Medulla oblongata (tissue), 1 donor: ENCODE measurements around the gene VOPP1.
"Not testable (repeated sequence)": the region's sequence is repeated elsewhere in the genome, so short reads cannot be mapped to it uniquely, and the experiment has no call there.

Experiments used
- DNase-seq: peaks from one replicate; pipeline ENCODE4 v3.0.0-alpha.2; 2015; ENCODE audit errors: extremely low spot score

VOPP1 gene

DNA sequence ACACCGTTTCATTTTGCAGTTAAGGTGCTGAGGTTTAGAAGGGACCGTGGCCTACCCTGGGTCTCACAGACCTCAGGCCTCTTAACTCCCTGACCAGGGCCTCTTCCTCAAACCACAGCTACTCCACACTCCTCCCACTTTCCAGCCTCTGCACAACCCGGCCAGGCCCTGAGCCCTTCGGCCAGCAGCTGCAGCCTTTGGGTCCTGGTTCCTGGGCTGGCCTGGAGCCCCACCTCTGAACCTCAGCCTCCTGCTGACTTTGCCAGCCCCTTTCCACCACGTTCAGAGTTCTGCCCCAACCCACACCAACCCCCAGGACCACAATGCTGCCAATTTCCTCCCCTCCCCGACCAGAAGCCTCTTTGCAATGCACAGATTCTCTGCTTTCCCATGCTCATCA, 84.1 kb downstream of the VOPP1 start:
- DNase-seq: no peak

DNA sequence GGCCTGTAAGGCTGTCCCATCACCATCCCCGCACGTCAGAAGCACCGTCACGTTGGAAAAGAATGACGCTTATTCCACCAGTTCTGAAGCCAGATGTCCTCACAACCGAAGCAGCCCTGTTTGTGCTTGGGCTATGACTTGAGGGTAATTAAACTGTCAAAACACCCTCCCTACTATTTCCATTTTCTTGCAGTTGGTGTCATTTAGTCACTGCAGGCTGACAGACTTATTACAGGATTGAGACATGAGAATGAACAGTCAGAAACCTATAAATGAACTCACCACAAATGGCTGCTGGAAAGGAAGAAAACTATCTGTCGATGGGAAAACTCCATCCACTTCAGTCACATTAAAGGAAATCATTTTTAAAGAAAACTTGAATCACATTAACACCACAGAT, 85.3 kb downstream of the VOPP1 start:
- no peak for DNase-seq

DNA sequence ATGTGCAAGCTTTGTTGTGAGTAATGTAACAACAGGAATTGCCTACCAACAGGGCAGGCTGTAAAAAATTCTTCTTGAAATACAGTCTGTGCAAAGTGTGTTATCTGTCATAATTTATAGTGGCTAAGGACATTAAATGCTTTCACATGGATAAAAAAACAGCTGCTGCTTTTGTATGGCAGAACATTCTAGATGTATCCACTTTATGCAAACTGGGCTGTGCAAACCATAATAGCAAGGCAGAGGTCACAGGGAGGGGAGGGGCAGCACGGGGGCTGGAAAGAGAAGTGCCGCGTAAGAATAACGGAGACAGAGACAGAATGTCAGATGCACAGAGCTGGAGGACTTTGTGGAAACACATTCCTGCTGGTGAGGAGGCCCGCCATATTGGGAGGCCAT, 86.1 kb downstream of the VOPP1 start:
- no peak for DNase-seq

DNA sequence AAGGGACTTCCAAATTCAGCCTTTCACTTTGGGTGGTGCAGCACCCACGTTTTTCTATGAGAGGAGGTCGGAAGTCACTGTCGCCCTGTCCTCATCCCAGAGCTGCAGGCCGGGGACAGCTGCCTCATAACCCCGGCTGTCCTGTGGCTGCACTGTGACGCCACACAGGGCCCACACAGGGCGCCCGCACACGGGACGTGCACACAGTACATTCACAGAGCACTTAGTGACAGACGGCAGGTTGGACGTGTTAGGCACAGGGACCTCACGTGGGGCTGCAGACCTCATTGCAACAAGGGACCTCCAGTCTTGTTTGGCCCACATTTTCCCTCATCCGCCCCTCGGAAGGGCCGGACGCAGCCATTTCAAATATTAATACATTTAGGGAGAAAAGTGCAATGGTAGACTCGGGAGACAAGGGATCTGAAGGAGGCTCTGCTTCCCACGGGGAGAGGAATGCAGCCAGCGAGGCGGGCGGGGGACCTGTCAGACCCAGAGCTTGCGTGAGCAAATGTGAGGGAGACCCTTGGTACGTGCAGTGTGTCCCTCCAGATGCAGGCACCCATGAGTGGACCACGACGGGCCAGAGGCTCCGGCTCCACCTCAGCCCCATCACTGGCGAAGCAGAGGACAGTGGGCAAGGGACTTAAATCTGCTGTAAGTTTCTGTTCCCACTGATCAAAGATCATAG, 86.7 kb downstream of the VOPP1 start:
- DNase-seq: no peak

DNA sequence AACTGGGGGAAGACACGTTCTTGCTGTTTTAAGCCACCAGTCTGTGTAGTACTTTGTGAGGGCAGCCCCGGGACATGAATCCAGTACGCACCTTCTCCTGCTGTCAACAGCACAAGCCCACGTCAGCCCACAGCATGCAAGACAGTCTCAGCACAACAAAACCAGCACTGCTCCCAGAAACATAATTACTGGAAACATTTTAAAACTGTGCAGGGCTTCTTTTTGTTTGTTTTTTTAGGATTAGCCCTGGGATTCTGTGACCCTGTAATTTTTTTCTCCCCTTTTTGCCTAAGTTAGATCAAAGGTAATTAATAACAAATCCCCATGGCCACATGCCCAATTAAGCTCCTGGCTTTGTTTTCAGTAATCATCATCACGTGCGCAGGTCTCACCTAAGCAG, 87.5 kb downstream of the VOPP1 start:
- DNase-seq: no peak

DNA sequence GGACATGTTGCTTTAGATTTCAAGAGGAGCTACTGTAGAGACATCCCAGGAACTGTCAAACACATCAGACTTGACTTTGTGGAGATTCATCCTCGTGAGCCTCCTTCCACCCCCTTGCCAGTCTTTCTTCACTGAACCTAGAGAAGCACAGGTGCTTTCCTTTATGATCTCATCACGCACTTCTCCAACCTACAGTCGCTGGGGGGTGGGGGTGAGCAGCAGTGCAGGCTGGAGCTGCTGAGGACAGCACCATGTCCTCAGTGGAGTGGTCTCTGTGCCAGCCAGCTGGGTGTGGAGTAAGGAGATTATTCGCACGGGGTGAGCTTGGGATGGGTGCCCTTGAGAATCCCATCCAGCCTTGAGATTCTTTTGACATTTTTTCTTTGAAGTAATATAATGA, 88.1 kb downstream of the VOPP1 start:
- no peak for DNase-seq

DNA sequence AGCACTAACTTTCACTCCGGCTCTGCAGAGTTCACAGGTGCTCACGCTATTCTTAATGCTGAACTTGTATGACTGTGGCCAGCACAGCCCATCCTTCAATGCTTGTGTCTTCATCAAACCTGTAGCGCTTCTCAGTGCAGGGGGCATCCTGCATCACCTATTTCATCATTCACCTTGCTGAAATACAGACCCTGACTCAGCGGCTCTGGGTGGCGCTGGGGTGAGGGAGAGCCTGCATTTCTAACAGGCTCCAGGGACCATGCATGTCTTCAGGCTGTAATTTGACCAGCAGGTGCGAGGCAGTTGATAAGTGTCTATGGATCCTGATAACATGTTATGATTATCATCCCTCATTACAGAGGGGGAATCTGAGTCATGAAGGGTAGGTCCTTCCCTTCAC, 89.3 kb downstream of the VOPP1 start:
- DNase-seq: no peak

DNA sequence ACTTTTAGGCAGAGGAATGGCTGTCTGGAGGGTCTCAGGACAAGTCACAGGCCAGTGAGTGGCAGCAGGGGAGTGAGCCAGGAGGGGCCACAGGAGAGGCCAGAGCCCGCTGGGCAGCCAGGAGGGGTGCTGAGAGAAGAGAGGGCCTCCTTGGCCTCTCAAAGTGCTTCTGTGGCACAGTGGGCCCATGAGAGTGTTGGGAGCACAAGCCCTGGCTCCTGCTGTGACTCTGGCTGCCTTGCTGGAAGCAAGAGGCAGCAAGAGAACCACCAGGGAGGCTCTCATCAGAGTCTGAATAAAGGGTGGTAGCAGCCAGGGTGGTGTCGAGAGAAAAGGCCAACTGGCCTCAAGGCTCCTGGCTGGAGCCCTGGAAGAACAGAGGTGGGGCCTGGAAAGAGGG, 91.1 kb downstream of the VOPP1 start:
- no peak for DNase-seq

DNA sequence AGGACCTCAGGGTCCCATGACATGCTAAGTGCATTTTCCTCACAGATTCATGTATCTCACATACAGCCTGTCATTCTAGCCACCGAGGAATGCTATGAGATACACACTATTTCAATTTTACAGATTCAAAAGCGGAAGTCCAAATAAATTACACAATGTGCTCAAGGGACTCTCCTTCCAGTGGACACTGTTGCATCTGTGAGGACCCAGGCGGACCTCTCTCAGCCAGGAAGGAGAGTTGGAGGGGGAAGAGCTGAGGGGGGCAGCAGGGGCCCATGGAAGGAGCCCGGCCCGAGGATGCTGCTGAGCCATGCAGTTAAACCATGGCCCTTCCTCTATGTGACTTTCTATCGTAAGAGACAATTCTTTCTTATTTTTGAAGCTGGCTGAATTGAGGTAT, 93.6 kb downstream of the VOPP1 start:
- no peak for DNase-seq

DNA sequence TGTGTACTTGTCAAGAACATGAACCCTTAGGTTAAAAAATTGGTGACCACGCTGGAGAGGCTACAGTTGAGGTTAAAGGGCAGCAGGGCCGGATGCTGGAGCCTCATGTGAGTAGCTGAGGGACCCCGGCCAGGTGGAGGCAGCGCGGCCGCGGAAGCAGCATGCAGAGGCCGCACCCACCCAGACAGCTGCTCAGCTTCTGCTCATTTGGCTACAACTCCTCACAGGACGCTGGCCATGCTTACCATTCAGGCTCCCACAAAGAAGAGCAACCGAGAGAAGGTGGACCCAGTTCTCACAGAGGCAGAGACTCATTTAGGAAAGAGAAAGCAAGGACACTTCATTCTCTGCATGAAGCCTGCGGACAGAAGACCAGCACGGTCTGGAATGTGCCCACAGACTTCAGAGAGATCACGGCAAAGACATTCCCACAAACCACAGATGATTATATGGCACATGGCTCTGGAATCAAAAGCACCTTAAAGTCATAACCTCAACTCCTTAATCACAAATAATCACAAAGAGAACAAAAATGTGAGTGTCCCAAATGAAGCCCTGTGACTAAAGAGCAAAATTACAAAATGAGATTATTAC, 94.4 kb downstream of the VOPP1 start:
- no peak for DNase-seq

DNA sequence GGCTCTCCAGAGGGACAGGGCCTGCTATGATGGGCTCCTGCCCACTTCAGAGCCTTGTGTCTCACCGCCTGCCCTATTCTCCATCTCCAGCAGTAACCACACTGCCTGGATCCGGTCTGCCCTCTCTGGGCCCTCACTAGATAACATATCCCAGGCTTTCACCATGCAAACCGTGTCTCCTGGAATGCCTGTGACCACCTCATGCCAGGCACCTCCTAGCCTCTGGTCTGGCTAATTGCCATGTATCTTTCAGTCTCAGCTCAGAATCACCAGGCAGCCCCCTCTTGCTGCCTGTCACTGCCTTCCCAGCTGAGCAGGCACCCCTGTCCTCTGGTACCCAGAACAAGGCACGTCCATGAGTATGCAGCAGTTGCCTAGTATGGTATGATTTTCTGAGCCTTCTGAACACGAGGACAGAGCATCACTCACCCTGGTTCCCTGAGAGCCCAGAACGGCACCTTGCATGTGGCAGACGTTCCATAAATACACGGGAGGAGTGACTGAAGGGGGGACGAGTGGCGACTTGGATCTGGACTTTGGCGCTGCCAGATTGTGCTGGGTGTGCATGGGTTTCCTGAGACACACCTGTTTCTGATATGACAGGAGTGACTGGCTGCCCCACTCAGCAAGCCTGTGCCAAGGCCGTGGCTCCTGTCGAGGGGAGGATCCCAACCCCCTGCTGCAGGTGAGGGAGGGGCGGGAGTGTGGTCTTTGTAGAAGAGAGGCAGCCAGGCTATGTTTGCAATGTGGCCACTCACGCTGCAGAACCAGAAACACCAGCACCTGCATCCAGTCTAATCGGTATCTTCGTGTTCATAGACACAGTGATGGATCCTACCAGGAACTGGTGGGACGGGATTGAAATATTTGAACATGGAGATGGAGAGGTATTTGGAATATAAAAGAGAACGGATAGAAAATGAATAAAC, 95.2 kb downstream of the VOPP1 start:
- no peak for DNase-seq

DNA sequence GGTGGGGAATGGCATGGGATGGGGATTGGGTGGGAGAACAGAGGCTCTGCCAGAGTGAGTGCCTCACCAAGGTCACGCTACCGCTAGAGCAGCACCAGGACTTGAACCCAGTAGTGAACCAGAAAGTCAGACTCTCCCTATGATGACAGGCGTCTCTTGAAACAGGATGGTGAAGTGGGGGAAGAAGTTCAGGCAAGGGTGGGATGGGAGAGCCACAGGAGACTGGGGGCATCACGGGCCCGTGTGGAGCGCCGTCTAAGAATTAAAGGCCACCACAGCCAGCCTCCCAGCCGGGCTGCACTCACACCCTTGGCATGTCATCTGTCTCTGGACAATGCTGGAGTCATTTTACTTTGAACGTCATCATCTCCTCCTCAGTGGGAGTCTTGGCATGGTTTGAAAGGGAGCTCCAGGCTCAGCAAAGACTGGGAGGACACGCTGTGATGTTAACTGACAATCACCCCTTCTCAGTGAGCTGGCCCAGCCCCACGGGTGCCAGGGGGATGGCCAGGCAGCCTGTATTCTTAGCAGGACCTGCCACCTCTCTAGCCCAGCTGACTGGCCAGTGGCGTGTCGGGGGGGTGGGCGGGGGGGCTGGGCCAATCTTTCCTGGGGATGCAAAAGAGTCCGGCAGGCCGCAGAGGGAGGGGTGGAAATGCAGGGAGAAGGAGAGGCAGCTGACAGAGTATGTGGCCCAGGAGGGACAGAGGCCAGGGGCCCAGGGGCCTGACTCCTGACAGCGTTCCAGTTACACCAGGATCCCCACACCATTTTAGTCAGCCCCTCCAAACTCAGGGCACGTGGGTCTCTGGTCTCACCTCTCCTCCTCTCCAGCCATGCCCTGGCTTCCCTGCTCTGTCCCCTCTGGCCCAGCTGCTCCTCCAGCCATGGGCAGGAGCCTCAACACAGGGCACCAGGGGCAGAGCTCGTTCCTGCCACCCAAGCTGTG, 96.2 kb downstream of the VOPP1 start:
- peak; percentile 87 for DNase-seq

DNA sequence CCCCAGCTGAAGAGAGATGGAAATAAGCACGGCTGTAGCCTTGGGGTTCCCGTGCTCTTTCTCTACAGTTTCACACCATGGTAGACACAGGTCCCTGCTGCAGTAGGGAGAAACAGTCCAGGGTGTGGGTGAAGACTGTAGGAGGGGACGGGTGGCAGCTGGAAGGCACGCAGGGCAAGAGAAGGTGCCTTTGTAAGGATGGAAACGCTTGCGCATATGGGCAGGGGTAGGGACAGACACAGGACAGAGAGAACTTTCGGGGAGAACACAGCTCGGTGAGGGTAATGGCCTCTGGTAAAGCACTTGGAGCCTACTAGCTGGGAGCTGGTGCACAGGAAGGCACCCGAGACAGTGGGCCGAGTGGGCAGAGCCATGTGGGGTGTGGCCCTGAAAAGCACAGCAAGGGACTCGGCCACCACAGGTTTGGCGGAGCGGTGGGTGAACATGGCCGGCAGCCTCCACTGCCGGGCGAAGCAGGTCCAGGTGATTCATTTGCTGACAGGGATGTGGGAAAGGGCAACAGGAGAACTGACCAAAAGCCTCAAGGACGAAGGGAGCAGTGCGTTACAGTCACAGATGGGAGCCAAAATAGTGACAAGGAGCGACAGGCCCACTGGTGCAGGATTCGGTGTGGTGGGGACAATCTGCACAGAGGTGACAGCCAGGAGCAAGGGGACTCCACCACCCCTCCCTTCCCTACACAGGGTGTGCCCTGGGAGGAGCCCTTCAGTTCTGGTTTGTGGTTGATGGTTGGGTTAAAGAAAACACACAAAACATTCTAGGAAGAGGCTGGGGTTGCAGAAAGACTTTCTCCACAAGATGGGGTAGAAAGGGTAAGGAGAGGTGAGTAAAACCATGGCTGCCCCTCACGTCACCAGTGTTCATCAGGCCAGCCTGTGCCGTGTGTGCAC, 97.1 kb downstream of the VOPP1 start:
- no peak for DNase-seq

DNA sequence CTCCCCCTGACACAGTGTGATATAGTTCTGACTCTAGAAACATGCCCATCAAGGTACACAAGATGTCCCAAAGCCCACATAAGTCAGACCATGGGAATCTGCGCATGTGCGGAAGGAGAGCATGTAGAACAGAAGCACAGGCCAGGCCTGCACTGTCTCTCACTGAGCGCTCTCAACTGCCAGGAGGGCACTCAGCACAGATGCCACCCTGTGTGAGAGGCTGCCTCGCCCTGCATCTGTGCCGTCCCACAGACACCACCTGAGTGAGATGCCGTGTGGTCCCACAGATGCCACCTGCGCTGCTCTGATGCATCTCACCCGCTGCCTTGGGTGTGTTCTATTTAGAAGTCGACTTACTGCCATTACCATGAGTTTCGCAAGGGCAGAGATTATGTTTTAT, 98.4 kb downstream of the VOPP1 start:
- no peak for DNase-seq

DNA sequence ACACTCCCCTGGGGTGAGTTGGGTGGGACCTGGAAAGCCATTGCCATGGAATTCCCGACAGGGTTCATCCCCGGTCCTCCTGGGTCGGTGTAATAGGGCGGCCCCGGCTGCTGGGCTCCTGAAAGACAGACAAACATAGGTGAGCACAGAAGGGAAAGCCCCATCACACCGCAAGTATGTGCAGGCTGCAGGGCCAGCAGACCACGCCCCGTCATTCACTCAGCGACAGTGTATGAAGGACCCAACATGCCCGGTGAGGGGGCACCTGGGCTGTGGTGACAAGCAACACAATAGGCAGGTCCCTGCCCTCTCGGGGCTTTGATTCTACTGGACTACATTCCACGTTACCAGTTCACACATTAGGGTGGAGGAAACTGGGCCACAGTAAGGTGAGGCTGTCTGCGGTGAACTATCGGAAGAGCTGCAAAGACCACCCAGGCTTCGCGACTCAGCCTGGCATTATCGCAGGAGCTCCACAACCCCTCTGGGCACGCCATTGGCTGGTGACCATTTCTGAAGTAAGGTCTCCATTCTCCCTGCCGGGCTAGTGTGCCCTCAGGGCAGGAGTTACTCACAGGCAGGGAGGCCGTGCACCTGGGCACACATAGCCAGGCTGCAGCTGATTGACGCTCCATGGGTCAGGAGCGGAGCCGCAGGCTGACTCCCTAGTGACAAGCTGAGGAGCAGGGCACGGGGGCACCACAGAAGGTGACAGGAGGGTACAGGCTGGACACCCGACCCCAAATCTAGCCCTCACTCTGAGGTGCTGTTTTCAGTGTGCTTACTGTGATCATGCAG, 99.2 kb downstream of the VOPP1 start:
- no peak for DNase-seq

DNA sequence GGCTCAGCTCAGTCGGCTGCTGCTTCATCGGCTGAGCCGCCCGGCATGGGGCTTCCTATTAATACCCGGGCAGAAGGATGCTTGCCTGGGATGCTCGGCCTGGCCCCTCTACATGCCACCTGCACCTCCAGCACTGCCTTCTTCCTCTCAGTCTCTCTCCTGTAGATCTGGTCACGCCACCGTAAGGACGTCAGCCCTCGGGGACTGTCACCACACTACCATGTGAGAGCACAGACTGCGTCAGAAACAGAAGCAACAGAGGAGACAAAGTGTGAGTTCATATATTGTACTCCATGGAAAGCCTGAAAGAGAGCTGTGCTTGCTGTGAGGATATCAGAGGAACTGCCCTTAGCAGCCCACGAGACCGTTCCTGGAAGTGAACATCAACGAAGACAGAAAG, 99.9 kb downstream of the VOPP1 start:
- DNase-seq: not testable (repeated sequence)

DNA sequence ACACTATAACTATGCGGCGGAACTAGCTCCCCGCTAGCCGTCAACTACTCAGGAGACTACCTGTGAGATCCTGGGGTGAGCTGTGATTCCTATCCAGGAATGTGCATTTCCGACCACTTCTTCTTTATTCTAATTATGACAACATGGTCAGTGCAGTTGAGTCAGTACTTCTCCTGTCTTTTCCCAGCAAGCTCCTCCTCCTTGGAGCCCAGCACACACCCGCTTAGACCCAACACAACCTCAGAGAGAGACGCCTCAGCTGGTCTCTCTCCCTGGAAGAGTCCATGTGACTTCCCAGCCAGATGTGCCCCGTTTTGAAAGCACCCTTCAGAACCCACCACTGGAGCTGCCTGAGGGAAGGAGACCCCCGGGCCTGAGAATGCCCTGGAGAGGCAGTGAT, 100.7 kb downstream of the VOPP1 start:
- not testable (repeated sequence) for DNase-seq

DNA sequence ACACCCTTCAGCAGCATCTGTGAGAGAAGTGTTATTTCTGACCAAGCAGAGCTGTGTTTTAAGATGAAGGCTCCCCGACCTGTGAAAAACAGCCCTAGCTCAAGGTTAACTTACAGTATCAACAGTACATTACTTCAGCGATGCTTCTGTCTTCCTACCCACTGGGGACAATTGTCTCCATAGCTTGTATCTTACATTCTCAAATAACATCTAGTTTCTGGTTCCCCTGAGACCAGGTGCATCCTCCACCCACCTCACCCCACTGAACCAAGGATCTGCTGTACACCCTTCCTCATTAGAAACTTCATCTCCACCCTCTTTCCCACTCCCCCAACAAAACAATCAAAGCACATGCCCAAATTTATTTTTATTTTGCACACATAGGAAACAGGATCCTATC, 102.0 kb downstream of the VOPP1 start:
- DNase-seq: no peak

DNA sequence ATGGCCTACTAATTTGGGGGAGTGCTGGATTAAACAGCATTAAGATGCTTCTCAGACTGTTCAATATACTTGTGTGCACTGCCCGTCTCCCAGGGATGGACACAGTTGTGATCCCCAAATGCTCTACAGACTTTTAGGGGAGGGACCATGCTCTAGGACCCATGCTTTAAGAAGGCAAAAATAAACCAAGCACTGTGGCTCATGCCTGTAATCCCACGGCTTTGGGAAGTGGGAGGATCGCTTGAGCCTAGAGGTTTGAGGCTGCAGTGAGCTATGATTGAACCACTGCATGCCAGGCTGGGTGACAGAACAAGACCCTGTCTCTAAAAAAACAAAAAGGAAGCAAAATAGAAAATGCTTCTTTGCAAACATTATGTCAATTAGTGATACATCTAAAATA, 102.6 kb downstream of the VOPP1 start:
- no peak for DNase-seq

DNA sequence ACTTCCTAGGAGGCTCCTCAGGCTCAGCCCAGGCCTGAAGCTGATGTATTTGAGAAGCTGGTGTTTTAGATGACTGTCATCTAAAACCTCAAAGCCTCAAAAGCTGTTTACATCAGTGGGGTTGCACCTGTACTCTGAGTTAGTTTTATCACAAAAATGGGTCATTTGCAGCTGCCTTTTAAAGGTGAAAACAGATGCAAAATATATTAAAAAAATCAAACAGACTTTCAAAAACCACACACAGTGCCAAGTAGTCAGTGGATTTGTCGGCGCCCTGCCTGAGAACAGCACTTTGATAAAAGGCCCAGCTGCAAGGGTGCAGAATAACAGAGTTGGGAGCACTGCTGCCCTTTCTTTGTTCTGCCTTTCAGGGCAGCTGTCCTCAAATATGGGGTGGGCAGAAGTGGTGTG, 103.0 kb downstream of the VOPP1 start:
- DNase-seq: peak; percentile 61
